Measurements from ENCODE around the gene MAPK1. TPM values are rescaled to one million over a fixed set of nuclear protein-coding genes. Genes with fewer than 3 reads are reported as not detected.
"Not testable (repeated sequence)": the region's sequence is repeated elsewhere in the genome, so short reads cannot be mapped to it uniquely, and the experiment has no call there.

Gene MAPK1
- total RNA-seq, 4 donors from 2014 or later, result 44.9 to 87.2 (median 63.5) TPM

GRCh38 chr22:21719024-21719423 is 148.4 kb downstream of the MAPK1 start:
- H3K4me1 ChIP-seq, result peaks cover 0 to under 1% (median 0%) of the 10 kb centered on the region in 4 donors
- no peak overlapping the region for H3K4me3 ChIP-seq
- no peak for DNase-seq (ENCODE audit: extremely low spot score)
- WGBS, result 75% methylated on average over 4 of the region's 4 CpGs
- H3K27ac ChIP-seq (replicated peaks in 1 of 4), result no peak overlapping the region
- H3K36me3 ChIP-seq, result peaks cover 0 to 1% (median 0%) of the 10 kb centered on the region in 4 donors
- TF ChIP-seq EP300 (IDR thresholded peaks at IDR 0.05), result no peak
- intact Hi-C loops (cut with DNase I), result no loop called here
- H3K27me3 ChIP-seq, result no peaks in the 10 kb centered on the region
- H3K9me3 ChIP-seq, result no peaks in the 10 kb centered on the region

DNA sequence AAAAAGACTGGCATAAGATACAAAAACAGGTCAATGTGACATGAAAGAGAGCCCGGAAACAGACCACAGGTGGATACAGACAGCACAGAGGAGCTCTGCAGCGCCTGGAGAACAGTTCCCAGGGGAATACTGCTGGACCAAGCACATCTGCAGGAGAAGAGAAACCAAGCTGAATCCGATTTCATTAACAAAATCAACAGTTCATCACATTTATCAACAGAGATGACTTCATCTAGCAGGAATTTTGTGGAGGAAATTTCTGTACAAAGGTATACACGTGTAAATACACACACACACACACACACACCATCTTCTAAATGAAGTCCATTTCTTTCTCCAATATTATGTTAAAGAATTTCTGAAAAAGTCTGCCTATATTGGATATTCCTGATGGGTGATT is 148.9 kb downstream of the MAPK1 start:
- no peak overlapping the region for H3K4me3 ChIP-seq
- TF ChIP-seq POLR2A (IDR thresholded peaks at IDR 0.05; ENCODE audit: low read depth) (no peak), POLR2AphosphoS5 (IDR thresholded peaks at IDR 0.05) (no peak), EP300 (IDR thresholded peaks at IDR 0.05) (no peak), CTCF (IDR thresholded peaks at IDR 0.05) (no peak)
- no peak overlapping the region for H3K27ac ChIP-seq (replicated peaks in 1 of 4)
- H3K27me3 ChIP-seq, result no peaks in the 10 kb centered on the region
- 63% methylated on average over 4 of the region's 4 CpGs for WGBS
- no peak for DNase-seq (ENCODE audit: extremely low spot score)
- no peaks in the 10 kb centered on the region for H3K9me3 ChIP-seq
- no peaks in the 10 kb centered on the region for H3K36me3 ChIP-seq
- H3K4me1 ChIP-seq, result peaks cover under 1 to 5% (median 1%) of the 10 kb centered on the region in 4 donors
- intact Hi-C loops (cut with DNase I), result no loop called here

DNA sequence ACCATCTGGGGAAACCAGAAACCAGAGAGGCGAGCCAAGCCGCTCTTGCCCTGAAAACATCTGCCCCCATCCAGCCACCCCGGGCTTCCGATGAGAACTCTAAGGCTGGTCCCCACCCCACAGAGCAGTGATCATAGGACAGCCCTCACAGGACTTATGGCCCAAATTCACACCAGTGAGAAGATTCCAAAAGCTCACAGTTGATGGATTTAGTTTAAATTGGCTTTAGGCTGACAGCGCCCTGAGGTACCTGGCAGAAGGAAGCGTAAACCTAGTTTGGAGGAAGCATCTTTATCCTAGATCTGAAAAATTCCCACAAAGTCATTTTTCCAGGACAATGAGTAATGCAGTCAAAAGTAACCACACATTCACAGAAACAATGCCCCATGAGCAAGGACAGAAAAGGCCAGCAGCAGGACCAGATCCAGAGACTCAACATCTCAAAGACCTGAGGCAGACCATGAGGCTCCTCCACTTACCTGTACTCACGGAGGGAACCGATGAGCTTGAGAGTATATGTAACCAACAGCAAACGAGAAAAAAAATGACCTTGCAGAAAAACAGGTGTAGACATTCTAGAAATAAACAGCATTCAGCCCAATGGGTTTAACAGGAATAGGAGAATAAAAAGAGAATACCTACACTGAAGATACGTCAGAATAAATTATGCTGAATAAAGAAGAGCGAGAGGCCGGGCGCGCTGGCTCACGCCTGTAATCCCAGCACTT is 150.9 kb downstream of the MAPK1 start:
- DNase-seq (ENCODE audit: extremely low spot score); H3K27me3 ChIP-seq; H3K27ac ChIP-seq (replicated peaks in 1 of 4); intact Hi-C loops (cut with DNase I); H3K9me3 ChIP-seq; H3K4me3 ChIP-seq; H3K36me3 ChIP-seq: not testable (repeated sequence)
- peaks cover 3 to 14% (median 10%) of the 10 kb centered on the region in 4 donors for H3K4me1 ChIP-seq
- 87% methylated on average over 15 of the region's 15 CpGs for WGBS

GRCh38 chr22:21714786-21715185 is 152.7 kb downstream of the MAPK1 start:
- Histone ChIP-seq H3K27me3 (no peaks in the 10 kb centered on the region), H3K4me1 (peaks cover 3 to 14% (median 10%) of the 10 kb centered on the region in 4 donors), H3K36me3 (peaks cover 0 to 6% (median 0%) of the 10 kb centered on the region in 4 donors), H3K27ac (replicated peaks in 1 of 4) (no peak overlapping the region), H3K4me3 (no peak overlapping the region), H3K9me3 (no peaks in the 10 kb centered on the region)
- intact Hi-C loops (cut with DNase I), result loop anchor here (5.0 kb wide), 1 partner anchor 223 kb away; no protein-coding TSS in a partner anchor
- no peak for DNase-seq (ENCODE audit: extremely low spot score)
- TF ChIP-seq EP300 (IDR thresholded peaks at IDR 0.05), result no peak
- TF ChIP-seq CTCF (IDR thresholded peaks at IDR 0.05), result no peak
- no peak for TF ChIP-seq POLR2AphosphoS5 (IDR thresholded peaks at IDR 0.05)
- TF ChIP-seq POLR2A (IDR thresholded peaks at IDR 0.05; ENCODE audit: low read depth), result no peak
- 81% methylated on average over 3 of the region's 3 CpGs for WGBS

DNA sequence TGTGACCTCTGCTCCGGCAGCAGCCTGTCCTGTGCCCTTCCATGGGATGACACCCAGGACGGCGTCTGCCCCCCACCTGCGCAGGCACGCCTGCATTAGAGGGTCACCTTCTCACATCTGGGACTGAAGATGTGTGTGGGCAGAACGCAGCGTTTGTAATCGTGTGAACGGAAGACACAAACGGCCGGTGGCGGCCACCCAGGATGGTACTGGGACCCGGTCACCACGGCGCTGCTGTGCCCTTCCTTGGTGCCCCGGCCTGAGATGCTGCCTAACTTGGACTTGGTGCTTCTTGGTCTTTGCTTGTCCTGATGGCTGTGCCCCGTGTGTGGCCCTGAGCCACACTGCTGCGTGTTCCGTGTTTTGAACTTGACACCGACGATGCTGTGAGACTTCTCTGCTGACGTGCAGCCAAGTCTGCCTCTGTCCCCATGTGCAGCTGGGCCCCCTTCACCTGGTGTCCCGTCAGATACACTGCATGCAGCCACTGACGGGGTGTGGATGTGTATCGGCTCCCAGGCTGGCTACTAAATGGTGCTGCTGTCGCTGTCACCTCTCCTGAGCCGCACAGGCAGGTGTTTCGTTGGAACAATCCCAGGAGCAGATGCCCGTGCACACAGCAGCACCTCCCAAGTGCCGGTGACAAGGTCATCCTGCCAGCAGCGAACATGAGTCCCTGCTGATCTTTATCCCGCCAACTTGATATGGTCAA is 153.2 kb downstream of the MAPK1 start:
- TF ChIP-seq POLR2A (IDR thresholded peaks at IDR 0.05; ENCODE audit: low read depth), result no peak
- no peak for TF ChIP-seq EP300 (IDR thresholded peaks at IDR 0.05)
- TF ChIP-seq POLR2AphosphoS5 (IDR thresholded peaks at IDR 0.05), result no peak
- no peak for TF ChIP-seq CTCF (IDR thresholded peaks at IDR 0.05)
- DNase-seq (ENCODE audit: extremely low spot score), result no peak
- 90% methylated on average over 16 of the region's 32 CpGs for WGBS

More for the DNA sequence above, 153.2 kb downstream of the MAPK1 start:
- Histone ChIP-seq H3K27me3 (no peaks in the 10 kb centered on the region), H3K4me3 (no peak overlapping the region), H3K9me3 (no peaks in the 10 kb centered on the region), H3K36me3 (peaks cover 0 to 11% (median 0%) of the 10 kb centered on the region in 4 donors), H3K27ac (replicated peaks in 1 of 4) (no peak overlapping the region), H3K4me1 (peaks cover 3 to 14% (median 10%) of the 10 kb centered on the region in 4 donors)
- intact Hi-C loops (cut with DNase I), result loop anchor here (5.0 kb wide), 1 partner anchor 223 kb away; no protein-coding TSS in a partner anchor

Measured in esophagus muscularis mucosa (tissue), 4 donors.